ENCODE results near the gene APOL3. TPM values are rescaled to one million over a fixed set of nuclear protein-coding genes. Genes with fewer than 3 reads are reported as not detected.
"Not testable (repeated sequence)": the region's sequence is repeated elsewhere in the genome, so short reads cannot be mapped to it uniquely, and the experiment has no call there.

The APOL3 gene
- total RNA-seq, 2 donors from 2014 or later = 79.8 to 169 TPM

DNA sequence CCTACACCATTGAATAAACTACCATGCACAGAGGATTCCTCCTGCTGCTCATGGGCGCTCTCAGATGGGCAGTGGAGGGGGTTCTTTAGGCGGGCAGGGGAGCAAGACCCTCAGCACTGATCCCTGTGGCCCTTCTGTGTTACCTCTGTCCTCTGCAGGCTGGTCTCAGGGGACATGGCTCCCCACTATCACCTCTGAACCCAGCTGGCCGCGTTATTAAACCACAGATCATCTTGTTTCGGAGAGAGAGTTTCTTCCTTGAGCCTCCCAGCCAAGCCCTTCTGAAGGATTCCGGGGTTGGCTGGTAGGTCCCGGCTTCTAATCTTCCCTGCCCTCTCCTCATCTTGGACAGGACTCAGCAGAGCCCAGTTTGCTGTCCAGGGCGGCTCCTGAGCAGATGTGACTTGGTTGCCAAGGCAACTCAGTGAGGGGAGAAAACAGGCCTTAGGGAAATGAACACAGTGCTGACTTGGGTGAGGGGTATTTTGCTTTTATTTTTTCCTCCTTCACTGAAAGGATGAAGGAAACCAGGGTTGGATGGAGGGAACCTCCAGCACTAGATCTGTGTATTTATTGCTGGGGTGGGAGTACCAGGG is 13.3 kb downstream of the APOL3 start:
- Mint-ChIP-seq H3K9me3 (peaks cover 4% of the 10 kb centered on the region), H3K36me3 (peaks cover 8% of the 10 kb centered on the region), H3K4me3 (no peak overlapping the region), H3K27me3 (no peaks in the 10 kb centered on the region), H3K27ac (peak overlapping the region in 1 of 2 donors; percentile 76), H3K4me1 (ENCODE audit: low read depth in 2 of 2) (peaks cover 25 to 51% of the 10 kb centered on the region in 2 donors)
- peak; percentile 48 for DNase-seq (ENCODE audit: low spot score)
- ATAC-seq = no peak

DNA sequence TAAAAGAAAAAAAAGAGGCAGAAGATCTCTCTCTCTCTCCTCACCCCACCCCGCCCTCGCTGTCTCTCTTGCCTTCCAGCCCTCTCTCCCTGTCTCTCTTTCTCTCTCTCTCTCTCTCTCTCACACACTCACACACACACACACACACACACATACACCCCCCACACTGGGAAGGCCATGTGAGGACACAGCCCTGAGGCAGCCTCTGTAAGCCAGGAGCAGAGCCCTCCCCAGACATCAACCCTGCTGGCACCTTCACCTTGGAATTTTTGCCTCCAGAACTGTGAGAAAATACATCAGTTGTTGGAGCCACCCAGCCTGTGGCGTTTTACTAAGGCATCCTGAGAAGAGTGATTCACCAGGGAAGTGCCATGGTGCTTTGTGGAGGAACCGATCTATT is 14.7 kb downstream of the APOL3 start:
- H3K27me3 Mint-ChIP-seq = no peaks in the 10 kb centered on the region
- ATAC-seq (no peak), DNase-seq (ENCODE audit: low spot score) (peak; percentile 58)
- peak overlapping the region; percentile 33 to 76 for H3K27ac Mint-ChIP-seq
- H3K36me3 Mint-ChIP-seq = peaks cover 9% of the 10 kb centered on the region
- H3K4me3 Mint-ChIP-seq = no peak overlapping the region
- no peaks in the 10 kb centered on the region for H3K9me3 Mint-ChIP-seq
- H3K4me1 Mint-ChIP-seq (ENCODE audit: low read depth in 2 of 2) = peaks cover 11 to 41% of the 10 kb centered on the region in 2 donors

DNA sequence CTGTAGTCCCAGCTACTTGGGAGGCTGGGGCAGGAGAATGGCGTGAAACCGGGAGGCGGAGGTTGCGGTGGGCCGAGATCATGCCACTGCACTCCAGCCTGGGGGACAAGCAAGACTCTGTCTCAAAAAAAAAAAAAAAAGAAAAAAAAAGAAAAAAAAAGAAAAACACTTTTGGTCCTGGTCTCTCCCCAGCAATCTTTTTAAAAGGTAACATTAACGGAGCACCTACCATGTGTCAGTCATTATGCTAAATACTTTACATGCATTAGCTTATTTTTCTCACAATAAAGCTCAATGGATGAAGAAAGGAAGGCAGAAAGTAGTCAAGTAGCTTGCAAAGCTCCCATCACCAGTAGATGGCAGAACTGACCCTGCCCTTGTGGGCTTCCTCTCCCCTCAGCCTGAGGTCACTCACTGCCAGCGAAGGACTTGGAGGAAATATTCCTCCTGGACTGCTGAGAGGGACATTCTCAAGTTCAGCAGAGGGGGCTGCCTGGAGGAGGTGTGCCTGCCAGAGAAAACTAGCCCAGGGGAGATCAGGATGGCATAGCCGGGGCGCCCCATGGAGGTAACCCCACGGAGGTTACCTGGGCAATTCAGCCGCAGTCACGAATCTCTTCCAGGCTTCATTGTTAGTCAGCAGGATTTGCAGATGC is 15.5 kb downstream of the APOL3 start:
- Mint-ChIP-seq H3K9me3 (no peaks in the 10 kb centered on the region), H3K4me1 (ENCODE audit: low read depth in 2 of 2) (peaks cover 3 to 34% of the 10 kb centered on the region in 2 donors), H3K27ac (peak overlapping the region; percentile 63 to 76), H3K4me3 (no peak overlapping the region), H3K36me3 (peaks cover 13% of the 10 kb centered on the region), H3K27me3 (no peaks in the 10 kb centered on the region)
- ATAC-seq (no peak), DNase-seq (ENCODE audit: low spot score) (peak; percentile 69)

DNA sequence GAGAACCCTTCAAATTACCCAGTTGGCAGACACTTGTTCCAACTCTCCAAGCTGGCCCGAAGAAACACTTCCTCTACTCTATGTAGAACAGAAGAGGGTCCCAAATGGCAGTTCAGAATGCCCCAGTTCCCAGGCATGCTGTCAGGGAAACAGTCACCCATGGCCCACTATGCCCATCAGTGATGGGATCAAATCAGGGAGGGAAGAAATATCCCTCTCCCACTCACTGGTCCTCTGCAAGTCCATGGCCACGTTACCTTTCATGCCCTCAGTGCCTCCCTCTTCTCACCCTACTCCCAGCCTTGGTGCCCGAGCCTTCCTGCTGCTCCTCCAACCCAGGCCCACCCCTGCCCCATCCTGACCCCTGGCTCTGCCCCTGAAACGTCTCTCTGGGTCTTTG is 16.6 kb downstream of the APOL3 start:
- DNase-seq (ENCODE audit: low spot score) (peak; percentile 35), ATAC-seq (no peak)
- H3K9me3 Mint-ChIP-seq = no peaks in the 10 kb centered on the region
- H3K36me3 Mint-ChIP-seq = peaks cover 13% of the 10 kb centered on the region
- H3K4me1 Mint-ChIP-seq (ENCODE audit: low read depth in 2 of 2) = peaks cover 0 to 33% of the 10 kb centered on the region in 2 donors
- no peak overlapping the region for H3K27ac Mint-ChIP-seq
- no peaks in the 10 kb centered on the region for H3K27me3 Mint-ChIP-seq
- H3K4me3 Mint-ChIP-seq = no peak overlapping the region

DNA sequence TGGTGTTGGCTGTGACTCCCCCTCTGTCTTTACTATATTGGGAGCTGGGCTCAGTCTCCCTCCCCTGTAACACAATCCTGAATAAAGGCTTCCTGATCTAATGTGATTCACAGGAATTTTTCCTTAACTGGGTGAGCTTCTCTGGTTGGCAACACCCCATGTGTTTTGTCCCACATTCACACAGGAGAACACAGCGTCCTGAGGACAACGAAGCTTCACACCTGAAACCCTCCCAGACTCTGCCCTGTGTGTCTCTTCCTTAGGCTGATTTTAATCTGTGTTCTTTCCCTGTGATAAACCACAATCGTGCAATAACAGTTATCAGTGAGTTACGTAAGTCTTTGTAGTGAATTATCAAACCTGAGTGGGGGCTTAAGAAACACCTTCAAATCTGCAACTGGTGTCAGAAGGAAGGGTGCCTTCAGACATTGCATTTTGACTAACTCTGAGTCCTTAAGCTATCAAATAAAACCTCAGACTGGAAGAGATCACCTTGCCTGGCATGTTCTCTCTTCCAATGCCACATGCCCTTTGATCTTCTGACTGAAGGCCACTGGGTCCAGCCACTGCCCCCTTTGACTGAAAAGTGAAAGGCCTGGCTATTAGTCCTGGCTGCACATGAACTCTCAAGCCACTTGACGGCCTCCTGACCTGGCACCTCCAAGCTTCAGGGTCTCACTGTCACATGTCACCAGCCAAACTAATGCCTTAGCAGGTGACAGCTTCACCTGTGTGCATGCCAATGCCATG is 17.3 kb downstream of the APOL3 start:
- ATAC-seq (no peak), DNase-seq (ENCODE audit: low spot score) (peak; percentile 40)
- H3K27me3 Mint-ChIP-seq = no peaks in the 10 kb centered on the region
- peaks cover 0 to 32% of the 10 kb centered on the region in 2 donors for H3K4me1 Mint-ChIP-seq (ENCODE audit: low read depth in 2 of 2)
- H3K4me3 Mint-ChIP-seq = no peak overlapping the region
- H3K27ac Mint-ChIP-seq = peak overlapping the region in 1 of 2 donors; percentile 42
- H3K36me3 Mint-ChIP-seq = peaks cover 13% of the 10 kb centered on the region
- no peaks in the 10 kb centered on the region for H3K9me3 Mint-ChIP-seq

DNA sequence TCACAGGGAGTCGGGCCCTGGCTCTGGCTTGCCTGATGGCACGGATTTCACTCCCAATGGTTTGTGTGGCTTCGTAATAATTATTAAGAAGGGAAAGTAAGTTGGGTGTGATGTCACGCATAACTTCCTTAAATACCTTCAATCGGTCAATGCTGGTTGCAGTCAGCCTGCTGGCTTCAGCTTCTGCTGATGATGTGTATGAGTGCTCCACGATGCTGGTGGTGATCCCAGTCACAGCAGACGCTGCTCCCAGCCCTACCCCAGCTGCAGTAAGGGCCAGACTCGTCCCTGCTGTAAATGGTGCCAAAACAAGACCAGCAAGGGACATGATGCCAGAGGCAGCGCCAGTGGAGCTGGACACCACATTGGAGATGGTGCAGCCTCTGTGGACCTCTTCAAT is 19.1 kb downstream of the APOL3 start:
- Mint-ChIP-seq H3K9me3 (no peaks in the 10 kb centered on the region), H3K27ac (peak overlapping the region in 1 of 2 donors; percentile 43), H3K4me1 (ENCODE audit: low read depth in 2 of 2) (peaks cover 0 to 31% of the 10 kb centered on the region in 2 donors), H3K27me3 (no peaks in the 10 kb centered on the region), H3K4me3 (no peak overlapping the region), H3K36me3 (peaks cover 13% of the 10 kb centered on the region)
- no peak for ATAC-seq
- no peak for DNase-seq (ENCODE audit: low spot score)

DNA sequence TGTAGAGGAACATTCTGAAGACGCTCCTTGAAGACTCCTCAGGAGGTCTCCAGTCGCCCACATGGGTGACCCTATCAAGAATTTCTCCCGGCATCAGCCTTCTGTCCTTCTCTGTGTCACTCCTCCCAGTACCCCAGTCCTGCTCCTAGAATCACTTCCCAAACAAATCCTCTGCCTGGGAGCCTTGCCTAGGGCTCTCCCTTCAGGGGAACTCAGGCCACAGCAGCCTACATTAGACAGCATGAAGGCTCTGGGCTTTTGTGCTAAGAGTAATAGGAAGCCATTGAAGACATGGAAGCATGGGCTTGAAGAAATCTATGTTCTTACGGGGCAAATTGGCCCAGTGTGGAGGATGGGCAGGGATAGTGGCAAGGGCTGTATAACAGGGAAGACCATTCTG is 21.8 kb downstream of the APOL3 start:
- ATAC-seq, H3K27me3 Mint-ChIP-seq, H3K9me3 Mint-ChIP-seq, H3K4me3 Mint-ChIP-seq: not testable (repeated sequence)
- peak; percentile 13 for DNase-seq (ENCODE audit: low spot score)
- Mint-ChIP-seq H3K4me1 (ENCODE audit: low read depth in 2 of 2) (peaks cover 6 to 33% of the 10 kb centered on the region in 2 donors), H3K36me3 (peaks cover 13% of the 10 kb centered on the region), H3K27ac (peak overlapping the region in 1 of 2 donors; percentile 31)

DNA sequence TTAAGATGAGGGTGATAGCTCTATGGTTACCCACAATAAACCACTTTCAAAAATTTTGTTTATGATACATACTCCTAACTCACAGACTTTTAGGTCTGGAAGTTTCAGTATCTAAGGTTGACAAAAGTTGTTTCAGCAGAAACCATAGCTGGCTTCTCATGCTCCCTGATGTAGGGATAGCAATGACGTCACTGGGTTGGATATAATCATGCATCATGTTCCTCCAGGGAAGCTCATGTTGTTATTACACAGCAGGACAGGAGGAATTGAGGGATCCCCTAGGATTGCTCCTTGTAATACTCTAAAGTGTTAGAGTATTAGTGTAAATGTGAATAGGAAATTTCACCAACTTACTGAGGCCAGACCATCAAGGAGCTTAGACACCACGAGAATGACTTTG is 23.6 kb downstream of the APOL3 start:
- no peaks in the 10 kb centered on the region for H3K9me3 Mint-ChIP-seq
- peaks cover 6 to 33% of the 10 kb centered on the region in 2 donors for H3K4me1 Mint-ChIP-seq (ENCODE audit: low read depth in 2 of 2)
- peaks cover 13% of the 10 kb centered on the region for H3K36me3 Mint-ChIP-seq
- DNase-seq (ENCODE audit: low spot score) (no peak), ATAC-seq (no peak)
- H3K4me3 Mint-ChIP-seq = no peak overlapping the region
- no peak overlapping the region for H3K27ac Mint-ChIP-seq
- H3K27me3 Mint-ChIP-seq = no peaks in the 10 kb centered on the region

DNA sequence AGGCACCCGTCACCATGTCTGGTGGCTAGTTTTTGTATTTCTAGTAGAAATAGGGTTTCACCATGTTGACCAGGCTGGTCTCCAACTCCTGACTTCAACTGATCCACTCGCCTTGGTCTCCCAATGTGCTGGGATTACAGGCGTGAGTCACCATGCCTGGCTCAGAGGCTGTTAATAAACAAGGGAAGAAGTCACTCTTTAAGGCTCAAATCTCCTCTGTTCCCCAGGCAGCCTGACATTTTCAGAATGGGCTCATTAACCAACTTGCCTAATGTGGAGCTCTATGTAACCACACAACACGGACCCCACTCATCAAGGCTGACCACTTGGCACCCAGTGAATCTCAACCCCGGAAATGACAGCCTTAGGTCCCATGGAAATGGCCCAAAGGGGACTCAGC is 24.1 kb downstream of the APOL3 start:
- Mint-ChIP-seq H3K36me3 (peaks cover 10% of the 10 kb centered on the region), H3K27ac (no peak overlapping the region)
- no peak for ATAC-seq

DNA sequence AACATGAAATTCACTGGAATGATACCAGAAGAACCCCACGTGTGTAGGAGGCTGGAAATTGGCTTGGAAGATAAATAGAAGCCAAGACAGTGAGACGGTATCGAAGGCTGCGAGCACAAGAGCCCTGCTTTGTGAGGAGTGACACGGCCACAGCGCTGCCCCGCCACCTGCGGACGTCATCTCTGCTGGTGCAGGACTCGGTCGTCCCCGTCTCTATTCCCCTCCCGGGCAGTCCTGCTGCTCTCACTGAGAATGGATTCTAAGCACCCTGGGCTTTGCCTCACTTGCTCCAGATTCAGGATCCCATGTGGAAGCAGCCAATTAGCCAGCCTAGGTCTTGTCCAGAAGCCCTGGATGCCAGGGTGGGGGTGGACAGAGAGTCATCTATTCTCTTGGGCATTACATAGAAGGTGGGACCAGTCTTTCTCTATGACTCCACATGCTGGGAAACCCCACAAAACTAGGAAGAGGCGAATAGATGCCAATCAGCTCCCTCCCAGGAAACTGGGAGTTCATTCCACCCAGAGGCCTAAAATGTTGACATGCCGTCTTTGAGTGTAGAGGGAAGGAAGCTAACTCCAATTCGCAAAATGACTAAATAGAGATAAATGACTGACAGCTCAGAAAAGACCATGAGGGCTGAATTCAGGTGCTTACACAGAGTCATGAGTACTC is 25.1 kb downstream of the APOL3 start:
- H3K4me1 Mint-ChIP-seq (ENCODE audit: low read depth in 2 of 2) = peaks cover 6 to 27% of the 10 kb centered on the region in 2 donors
- ATAC-seq (no peak), DNase-seq (ENCODE audit: low spot score) (no peak)
- no peaks in the 10 kb centered on the region for H3K9me3 Mint-ChIP-seq
- H3K27me3 Mint-ChIP-seq = no peaks in the 10 kb centered on the region
- H3K27ac Mint-ChIP-seq = peak overlapping the region in 1 of 2 donors; percentile 38
- no peak overlapping the region for H3K4me3 Mint-ChIP-seq
- no peaks in the 10 kb centered on the region for H3K36me3 Mint-ChIP-seq

More for the DNA sequence above, 24.1 kb downstream of the APOL3 start:
- Mint-ChIP-seq H3K9me3 (no peaks in the 10 kb centered on the region), H3K4me1 (ENCODE audit: low read depth in 2 of 2) (peaks cover 6 to 33% of the 10 kb centered on the region in 2 donors), H3K27me3 (no peaks in the 10 kb centered on the region), H3K4me3 (no peak overlapping the region)
- no peak for DNase-seq (ENCODE audit: low spot score)

DNA sequence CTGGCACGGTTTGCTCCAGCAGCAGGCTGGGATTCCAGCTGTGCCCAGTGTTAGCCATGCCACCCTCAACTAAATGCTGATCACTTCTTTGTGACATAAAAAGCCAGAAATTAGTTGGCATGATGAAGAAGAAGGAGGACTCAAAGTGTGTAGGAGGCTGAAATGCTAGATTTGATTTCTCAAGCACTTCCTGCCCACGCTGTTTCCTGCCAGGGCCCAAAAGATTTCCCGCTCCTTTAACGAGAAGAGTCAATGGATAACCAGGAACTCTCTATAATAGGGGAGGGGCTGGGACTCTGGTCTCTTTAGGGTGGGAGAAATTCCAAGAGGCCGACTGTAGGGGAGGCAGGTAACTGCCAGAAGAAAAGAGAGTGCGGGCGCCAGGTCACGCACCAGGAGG is 26.4 kb downstream of the APOL3 start:
- DNase-seq (ENCODE audit: low spot score) = no peak
- peak overlapping the region in 1 of 2 donors; percentile 84 for H3K27ac Mint-ChIP-seq
- H3K27me3 Mint-ChIP-seq = no peaks in the 10 kb centered on the region
- peaks cover 6 to 25% of the 10 kb centered on the region in 2 donors for H3K4me1 Mint-ChIP-seq (ENCODE audit: low read depth in 2 of 2)
- H3K36me3 Mint-ChIP-seq = no peaks in the 10 kb centered on the region
- H3K4me3 Mint-ChIP-seq = no peak overlapping the region
- H3K9me3 Mint-ChIP-seq = no peaks in the 10 kb centered on the region
- ATAC-seq = no peak

DNA sequence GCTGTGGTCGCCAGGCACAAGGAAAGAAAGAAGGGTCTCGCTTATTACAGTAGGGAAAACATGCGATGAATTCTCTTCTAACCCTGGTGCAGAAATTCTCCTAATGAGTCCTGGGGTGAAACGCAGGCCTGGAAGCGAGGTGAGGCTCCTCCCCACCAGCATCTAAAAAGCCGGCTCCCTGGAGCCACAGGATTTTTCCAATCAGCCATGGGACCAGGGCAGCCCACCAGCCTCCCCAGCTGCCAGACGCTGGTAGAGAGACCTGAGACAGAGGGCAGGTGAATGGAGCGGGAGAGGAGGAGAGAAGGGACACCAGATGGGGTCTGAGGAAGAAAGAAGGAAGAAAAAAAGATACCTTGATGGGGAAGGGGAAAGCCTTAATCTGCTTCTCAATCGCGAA is 28.6 kb downstream of the APOL3 start:
- Mint-ChIP-seq H3K27me3 (peaks cover 0 to 2% of the 10 kb centered on the region in 2 donors), H3K4me1 (ENCODE audit: low read depth in 2 of 2) (peaks cover 6 to 18% of the 10 kb centered on the region in 2 donors), H3K27ac (no peak overlapping the region), H3K4me3 (no peak overlapping the region), H3K9me3 (no peaks in the 10 kb centered on the region), H3K36me3 (no peaks in the 10 kb centered on the region)
- ATAC-seq (no peak), DNase-seq (ENCODE audit: low spot score) (peak; percentile 47)

DNA sequence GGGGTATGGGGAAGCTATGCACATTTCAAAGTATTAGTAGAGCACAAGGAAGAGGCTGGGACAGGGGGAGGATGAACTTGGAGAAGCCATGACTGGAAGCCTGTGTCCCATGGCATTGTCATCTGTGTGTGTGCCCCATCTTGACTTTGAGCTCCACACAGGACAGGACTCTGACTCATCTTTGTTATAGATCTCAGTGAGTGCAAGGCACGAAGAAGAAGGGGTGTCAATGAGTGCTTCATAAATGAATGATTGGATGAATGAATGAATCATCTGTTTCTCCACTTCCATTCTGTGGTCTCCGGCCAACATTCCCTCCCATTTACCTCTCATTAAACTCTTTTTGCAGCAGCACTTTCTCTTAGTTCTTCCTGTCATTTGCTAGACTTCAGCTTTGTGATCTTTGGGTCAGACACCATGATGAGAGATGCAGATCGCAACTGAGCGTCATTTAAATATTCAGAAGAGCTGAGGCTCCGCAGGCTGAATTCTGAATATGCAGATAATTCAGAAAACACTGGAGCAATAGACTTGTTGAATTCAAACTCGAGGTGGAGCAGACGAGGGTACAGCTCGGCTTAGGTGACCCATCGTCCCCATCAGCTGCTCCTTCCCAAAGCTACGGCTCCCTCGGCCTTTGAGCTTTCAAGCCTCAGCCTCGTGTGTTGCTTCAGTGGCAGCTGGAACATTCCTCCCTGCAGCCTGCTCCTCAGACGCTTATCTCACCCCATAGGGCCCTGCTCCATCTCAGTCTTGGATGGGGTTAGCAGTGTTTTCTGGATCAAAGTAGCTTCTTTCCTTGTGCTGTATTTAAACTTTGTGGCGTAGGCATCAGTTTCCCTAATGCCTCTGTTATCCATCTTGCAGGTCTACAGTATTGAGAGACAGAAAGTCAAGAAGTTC is 30.8 kb downstream of the APOL3 start:
- Mint-ChIP-seq H3K27ac (no peak overlapping the region), H3K4me1 (ENCODE audit: low read depth in 2 of 2) (peaks cover 6 to 14% of the 10 kb centered on the region in 2 donors), H3K4me3 (no peak overlapping the region), H3K36me3 (no peaks in the 10 kb centered on the region), H3K9me3 (no peaks in the 10 kb centered on the region), H3K27me3 (peaks cover 0 to 5% of the 10 kb centered on the region in 2 donors)
- ATAC-seq (no peak), DNase-seq (ENCODE audit: low spot score) (peak; percentile 23)

Measured in natural killer cell treated with Interleukin-12 subunit alpha and Interleukin-12 subunit beta and Interleukin-15 and Interleukin-18, amount 100 ng/mL, for 72 hours (primary cell).